Rectal smooth muscle tissue (tissue), 1 donor: Measurements from ENCODE around the gene DUSP7.

Source experiments
- H3K27ac ChIP-seq: one replicate; pipeline ENCODE4 v1.7.0; 2013; ENCODE audit warnings: low read depth, low read length, inconsistent platforms
- H3K27me3 ChIP-seq: one replicate; pipeline ENCODE4 v1.7.0; 2013; ENCODE audit warnings: low read length; ENCODE audit not compliant: control insufficient read depth, insufficient read depth
- H3K36me3 ChIP-seq: one replicate; pipeline ENCODE4 v1.7.0; 2013; ENCODE audit warnings: low read length; ENCODE audit not compliant: control insufficient read depth, insufficient read depth
- H3K4me1 ChIP-seq: one replicate; pipeline ENCODE4 v1.7.0; 2013; ENCODE audit warnings: low read length; ENCODE audit not compliant: control insufficient read depth, insufficient read depth
- H3K4me3 ChIP-seq: one replicate; pipeline ENCODE4 v1.7.0; 2013; ENCODE audit warnings: low read length
- H3K9ac ChIP-seq: one replicate; pipeline ENCODE4 v1.7.0; 2013; ENCODE audit warnings: low read length

DUSP7 gene

GRCh38 chr3:52024765-52025452 lies 31.5 kb downstream of the DUSP7 start:
- Histone ChIP-seq H3K4me1 (no peaks in the 10 kb centered on the region), H3K9ac (no peak overlapping the region), H3K4me3 (no peak overlapping the region), H3K36me3 (no peaks in the 10 kb centered on the region), H3K27me3 (no peaks in the 10 kb centered on the region), H3K27ac (no peak overlapping the region)

DNA sequence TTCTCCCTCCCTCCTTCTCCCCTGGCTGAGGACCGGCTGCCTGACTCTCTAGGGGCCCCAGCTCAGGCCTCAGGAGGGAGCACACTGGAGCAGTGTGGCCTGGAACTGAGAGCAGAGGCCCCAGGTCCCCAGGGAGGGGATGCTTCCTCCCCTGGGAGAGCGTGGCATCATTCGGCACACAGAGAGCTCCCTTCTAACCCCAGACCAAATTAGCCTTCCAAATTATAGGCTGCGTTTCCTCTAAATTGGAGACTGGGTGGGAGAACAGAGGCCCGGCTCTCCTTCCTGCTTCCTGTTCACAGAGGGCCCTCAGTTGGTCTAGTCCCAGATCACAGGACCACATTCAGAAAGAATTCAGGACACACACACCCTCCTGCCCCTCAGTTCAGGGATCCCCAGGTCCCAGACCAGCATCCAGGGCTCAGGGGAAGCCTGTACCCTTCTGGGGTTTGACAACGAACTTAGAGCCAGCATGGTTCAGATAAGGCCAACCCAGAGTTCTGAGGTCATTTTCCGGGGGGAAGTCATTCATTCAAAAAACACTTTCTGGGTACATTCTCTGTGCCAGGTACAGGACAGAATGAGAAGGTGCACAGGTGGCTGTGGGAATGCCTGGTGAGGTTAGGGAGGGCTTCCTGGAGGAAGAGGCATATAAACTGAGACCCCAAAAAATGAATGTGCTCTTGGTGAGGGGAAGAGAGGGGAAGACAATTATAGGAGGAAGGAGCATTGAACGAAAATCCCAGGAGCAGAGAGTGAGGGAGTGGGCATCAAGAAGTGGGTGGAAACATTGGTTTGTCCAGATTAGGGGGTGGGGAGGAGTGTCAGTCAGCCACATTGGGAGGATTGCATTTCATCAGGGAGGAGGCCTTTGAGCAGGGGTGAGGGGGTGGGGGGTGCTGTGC lies 32.3 kb downstream of the DUSP7 start:
- Histone ChIP-seq H3K9ac (no peak overlapping the region), H3K36me3 (no peaks in the 10 kb centered on the region), H3K4me3 (no peak overlapping the region), H3K27me3 (no peaks in the 10 kb centered on the region), H3K4me1 (no peaks in the 10 kb centered on the region), H3K27ac (no peak overlapping the region)

GRCh38 chr3:52023101-52023770 lies 33.1 kb downstream of the DUSP7 start:
- Histone ChIP-seq H3K27me3 (no peaks in the 10 kb centered on the region), H3K9ac (no peak overlapping the region), H3K4me1 (no peaks in the 10 kb centered on the region), H3K4me3 (no peak overlapping the region), H3K36me3 (no peaks in the 10 kb centered on the region), H3K27ac (no peak overlapping the region)

DNA sequence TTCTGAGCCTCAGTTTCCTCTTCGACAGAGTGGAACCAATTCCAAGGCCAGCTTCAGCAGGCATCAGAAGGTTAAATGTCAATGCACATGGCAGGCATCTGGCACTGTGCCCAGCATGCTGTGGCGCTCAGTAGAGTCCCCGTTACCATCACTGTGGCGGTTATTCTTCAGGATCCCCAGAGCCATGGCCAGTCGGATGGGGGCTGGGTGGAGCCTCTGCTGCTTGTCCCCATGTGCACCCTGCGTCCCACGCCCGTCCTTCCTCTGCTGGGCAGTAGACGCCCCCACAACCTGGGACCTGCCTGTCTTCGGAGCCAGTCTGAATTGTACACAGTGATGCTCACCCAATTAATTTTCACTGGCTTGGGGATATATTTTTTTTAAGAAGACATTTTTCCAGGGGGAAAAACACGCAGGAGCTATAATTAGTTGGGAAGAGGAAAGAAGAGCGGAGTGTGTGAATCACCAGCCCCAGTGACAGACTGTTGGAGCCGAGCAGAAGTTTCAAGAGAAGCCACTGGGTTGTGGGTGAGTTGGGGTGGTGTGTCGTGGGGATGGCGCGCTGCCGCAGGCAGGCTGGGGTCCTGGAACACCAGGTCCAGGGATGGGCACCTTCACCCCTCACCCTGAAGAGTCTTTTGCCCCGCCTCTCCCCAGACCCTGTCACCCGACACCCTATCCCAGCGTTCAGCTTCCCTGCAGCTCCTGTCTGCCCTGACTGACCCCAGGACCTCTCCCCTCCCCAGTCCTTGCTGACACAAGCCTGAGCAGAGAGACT lies 33.9 kb downstream of the DUSP7 start:
- Histone ChIP-seq H3K27me3 (no peaks in the 10 kb centered on the region), H3K9ac (no peak overlapping the region)

GRCh38 chr3:52021489-52022268 lies 34.7 kb downstream of the DUSP7 start:
- Histone ChIP-seq H3K36me3 (no peaks in the 10 kb centered on the region), H3K27me3 (no peaks in the 10 kb centered on the region), H3K4me1 (no peaks in the 10 kb centered on the region), H3K4me3 (no peak overlapping the region), H3K9ac (no peak overlapping the region), H3K27ac (no peak overlapping the region)

More for the DNA sequence above, 33.9 kb downstream of the DUSP7 start:
- Histone ChIP-seq H3K36me3 (no peaks in the 10 kb centered on the region), H3K4me3 (no peak overlapping the region), H3K4me1 (no peaks in the 10 kb centered on the region), H3K27ac (no peak overlapping the region)

GRCh38 chr3:52020796-52021195 lies 35.6 kb downstream of the DUSP7 start:
- Histone ChIP-seq H3K27me3 (no peaks in the 10 kb centered on the region), H3K4me1 (no peaks in the 10 kb centered on the region), H3K4me3 (no peak overlapping the region), H3K27ac (no peak overlapping the region), H3K9ac (no peak overlapping the region), H3K36me3 (no peaks in the 10 kb centered on the region)

- H3K27me3 ChIP-seq, result no peaks in the 10 kb centered on the region
- no peak overlapping the region for H3K9ac ChIP-seq
- no peaks in the 10 kb centered on the region for H3K36me3 ChIP-seq
- H3K4me3 ChIP-seq, result no peak overlapping the region
- H3K4me1 ChIP-seq, result no peaks in the 10 kb centered on the region
- no peak overlapping the region for H3K27ac ChIP-seq
Measured at GRCh38 chr3:52019352-52020080, 36.9 kb downstream of the DUSP7 start.

- Histone ChIP-seq H3K4me1 (no peaks in the 10 kb centered on the region), H3K27me3 (no peaks in the 10 kb centered on the region), H3K4me3 (no peak overlapping the region), H3K36me3 (no peaks in the 10 kb centered on the region), H3K27ac (no peak overlapping the region), H3K9ac (no peak overlapping the region)
Measured at GRCh38 chr3:52018319-52019000, 37.9 kb downstream of the DUSP7 start.

- H3K36me3 ChIP-seq, result no peaks in the 10 kb centered on the region
- H3K4me1 ChIP-seq, result no peaks in the 10 kb centered on the region
- H3K9ac ChIP-seq, result no peak overlapping the region
- H3K27ac ChIP-seq, result no peak overlapping the region
- no peaks in the 10 kb centered on the region for H3K27me3 ChIP-seq
- no peak overlapping the region for H3K4me3 ChIP-seq
Measured at GRCh38 chr3:52017586-52017985, 38.8 kb downstream of the DUSP7 start.

GRCh38 chr3:52015438-52016228 lies 40.7 kb downstream of the DUSP7 start:
- no peaks in the 10 kb centered on the region for H3K36me3 ChIP-seq
- H3K9ac ChIP-seq, result no peak overlapping the region

More at GRCh38 chr3:52015438-52016228, 40.7 kb downstream of the DUSP7 start:
- no peak overlapping the region for H3K27ac ChIP-seq
- H3K4me3 ChIP-seq, result no peak overlapping the region
- no peaks in the 10 kb centered on the region for H3K4me1 ChIP-seq
- no peaks in the 10 kb centered on the region for H3K27me3 ChIP-seq
